NT2/D1 (cell line): ENCODE measurements around the gene SMIM35.
"Not testable (repeated sequence)": the region's sequence is repeated elsewhere in the genome, so short reads cannot be mapped to it uniquely, and the experiment has no call there.

Experiments used
- DNase-seq: peaks from one replicate; pipeline ENCODE4 v3.0.0-alpha.2; 2011; ENCODE audit warnings: low read depth, low spot score
- H3K27me3 ChIP-seq: 2 replicates; pipeline ENCODE4 v1.6.0; 2011; ENCODE audit warnings: mild to moderate bottlenecking; ENCODE audit not compliant: insufficient read length, insufficient read depth
- H3K36me3 ChIP-seq: 2 replicates; pipeline ENCODE4 v1.6.1; 2011; ENCODE audit warnings: mild to moderate bottlenecking, low read length, mixed read lengths; ENCODE audit not compliant: insufficient read depth, insufficient read length
- H3K4me1 ChIP-seq: 2 replicates; pipeline ENCODE4 v1.5.1; 2011; ENCODE audit not compliant: insufficient read depth, insufficient read length
- H3K4me3 ChIP-seq: 2 replicates; pipeline ENCODE4 v1.5.1; 2011; ENCODE audit warnings: low read depth; ENCODE audit not compliant: insufficient read length
- H3K9ac ChIP-seq: 2 replicates; pipeline ENCODE4 v1.6.0; 2011; ENCODE audit warnings: low read depth; ENCODE audit not compliant: insufficient read length
- H3K9me3 ChIP-seq: 2 replicates; pipeline ENCODE4 v1.5.1; 2011; ENCODE audit warnings: mild to moderate bottlenecking, low read length; ENCODE audit not compliant: insufficient read depth
- SUZ12 ChIP-seq: IDR thresholded peaks from 2 replicates; pipeline ENCODE4 v1.6.1; 2011; ENCODE audit not compliant: insufficient read length, insufficient read depth; ENCODE audit errors: extremely low read depth
- YY1 ChIP-seq: IDR thresholded peaks from 2 replicates; pipeline ENCODE4 v1.6.1; 2011; ENCODE audit not compliant: insufficient read length, insufficient read depth
- ZNF274 ChIP-seq: IDR thresholded peaks from 2 replicates; pipeline ENCODE4 v1.6.1; 2011; ENCODE audit warnings: mild to moderate bottlenecking, low read depth, low read length

SMIM35 gene

DNA sequence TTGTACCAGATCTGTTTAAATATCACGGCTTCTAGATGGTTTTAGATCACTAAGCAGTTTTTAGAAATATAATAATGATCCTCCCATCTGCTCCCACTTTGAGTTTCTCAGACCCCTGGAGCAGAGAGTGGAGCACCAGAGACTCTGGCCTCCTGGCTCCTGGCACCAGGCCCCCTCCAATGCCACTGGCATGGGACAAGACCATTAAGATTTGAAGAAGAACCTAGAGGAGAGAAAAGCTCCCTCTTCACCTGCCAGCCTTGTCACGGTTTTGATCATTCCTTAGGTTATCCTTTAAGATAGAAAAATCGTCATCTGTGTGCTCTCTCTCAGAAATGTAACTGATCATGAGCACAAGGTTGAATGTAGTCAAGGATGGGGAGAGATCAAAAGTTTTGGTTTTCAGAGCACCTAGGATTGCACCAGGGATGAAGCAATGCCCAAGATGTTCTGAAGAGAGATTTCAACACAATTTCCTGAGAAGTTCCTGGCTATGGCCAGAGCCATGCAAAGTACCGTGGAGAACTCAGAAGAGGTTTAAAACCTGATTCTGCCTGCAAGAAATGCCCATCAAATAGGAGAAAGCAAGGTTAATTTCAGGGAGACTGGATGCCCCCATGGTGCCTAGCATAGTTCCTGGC, 78.4 kb downstream of the SMIM35 start:
- peaks cover 5% of the 10 kb centered on the region for H3K27me3 ChIP-seq
- H3K9ac ChIP-seq: no peak overlapping the region
- peaks cover 6% of the 10 kb centered on the region; the same call in 1 of the 2 replicates for H3K9me3 ChIP-seq
- no peak for TF ChIP-seq ZNF274
- TF ChIP-seq YY1: no peak
- TF ChIP-seq SUZ12: no peak
- H3K36me3 ChIP-seq: no peaks in the 10 kb centered on the region
- H3K4me3 ChIP-seq: no peak overlapping the region
- no peaks in the 10 kb centered on the region for H3K4me1 ChIP-seq
- DNase-seq: no peak

DNA sequence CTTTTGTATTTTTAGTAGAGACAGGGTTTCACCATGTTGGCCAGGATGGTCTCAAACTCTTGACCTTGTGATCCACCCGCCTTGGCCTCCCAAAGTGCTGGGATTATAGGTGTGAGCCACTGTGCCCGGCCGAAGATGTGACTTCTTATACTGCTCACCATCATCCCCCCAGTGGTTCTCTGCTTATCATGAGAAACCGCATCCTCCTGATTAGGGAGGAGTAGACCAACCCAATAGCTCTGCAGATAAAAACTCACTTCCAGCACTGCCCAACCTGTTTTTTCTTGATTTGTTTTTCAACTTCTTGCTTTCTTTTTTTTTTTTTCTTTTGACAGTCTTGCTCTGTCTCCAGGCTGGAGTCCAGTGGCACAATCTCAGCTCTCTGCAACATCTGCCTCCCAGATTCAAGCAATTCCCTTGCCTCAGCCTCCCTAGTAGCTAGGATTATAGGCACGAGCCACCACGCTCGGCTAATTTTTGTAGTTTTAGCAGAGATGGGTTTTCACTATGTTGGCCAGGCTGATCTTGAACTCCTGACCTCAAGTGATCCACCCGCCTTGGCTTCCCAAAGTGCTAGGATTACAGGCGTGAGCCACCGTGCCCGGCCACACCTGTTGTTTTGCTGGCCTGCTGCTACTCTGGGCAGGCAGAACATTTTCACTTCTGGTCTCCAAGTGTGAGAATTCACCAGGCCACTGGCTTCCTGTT, 79.0 kb downstream of the SMIM35 start:
- H3K36me3 ChIP-seq, DNase-seq, H3K9me3 ChIP-seq, H3K4me3 ChIP-seq, H3K27me3 ChIP-seq, H3K9ac ChIP-seq, H3K4me1 ChIP-seq: not testable (repeated sequence)

DNA sequence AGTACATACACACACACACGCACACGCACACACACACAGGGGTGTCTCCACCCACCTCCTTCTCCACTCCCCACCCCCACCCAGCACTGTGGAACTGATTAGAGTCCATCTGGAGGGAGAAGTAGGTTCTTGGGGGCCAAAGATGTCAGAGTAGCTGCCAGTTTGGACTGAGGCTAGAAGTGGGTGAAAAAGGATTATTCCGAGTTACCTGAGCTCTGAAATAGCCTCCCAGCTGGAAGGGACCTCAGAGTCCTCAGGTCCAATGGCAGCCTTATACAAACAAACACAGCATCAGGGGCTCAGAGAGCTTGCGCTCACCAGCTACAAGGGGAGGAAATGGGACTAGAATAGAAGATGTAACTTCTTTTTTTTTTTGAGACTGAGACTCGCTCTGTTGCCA, 79.7 kb downstream of the SMIM35 start:
- no peaks in the 10 kb centered on the region for H3K36me3 ChIP-seq
- H3K9ac ChIP-seq: no peak overlapping the region
- no peak for DNase-seq
- peaks cover 6% of the 10 kb centered on the region; the same call in 1 of the 2 replicates for H3K9me3 ChIP-seq
- peaks cover 5% of the 10 kb centered on the region for H3K27me3 ChIP-seq
- peaks cover 2% of the 10 kb centered on the region for H3K4me1 ChIP-seq
- H3K4me3 ChIP-seq: no peak overlapping the region
- TF ChIP-seq SUZ12 (no peak), YY1 (no peak), ZNF274 (no peak)

DNA sequence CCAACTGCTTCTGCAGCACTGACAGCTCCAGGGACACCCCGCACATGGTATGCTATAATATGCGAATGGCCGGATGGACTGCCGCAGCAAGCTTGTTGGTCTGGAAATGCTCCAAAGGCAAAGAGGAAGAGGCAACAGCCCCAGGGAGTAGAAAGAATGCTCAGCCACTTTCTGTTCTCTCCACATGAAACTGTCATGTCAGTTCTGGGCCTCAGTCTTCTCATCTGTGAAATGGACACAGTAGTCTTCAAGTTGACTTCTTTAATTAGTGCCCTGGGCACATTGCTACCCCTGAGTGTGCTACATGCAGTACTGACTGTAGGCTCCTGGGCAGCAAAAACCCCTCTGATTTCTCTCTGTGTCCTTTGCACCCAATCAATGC, 80.6 kb downstream of the SMIM35 start:
- H3K36me3 ChIP-seq: no peaks in the 10 kb centered on the region
- peaks cover 2% of the 10 kb centered on the region for H3K4me1 ChIP-seq
- H3K4me3 ChIP-seq: no peak overlapping the region

DNA sequence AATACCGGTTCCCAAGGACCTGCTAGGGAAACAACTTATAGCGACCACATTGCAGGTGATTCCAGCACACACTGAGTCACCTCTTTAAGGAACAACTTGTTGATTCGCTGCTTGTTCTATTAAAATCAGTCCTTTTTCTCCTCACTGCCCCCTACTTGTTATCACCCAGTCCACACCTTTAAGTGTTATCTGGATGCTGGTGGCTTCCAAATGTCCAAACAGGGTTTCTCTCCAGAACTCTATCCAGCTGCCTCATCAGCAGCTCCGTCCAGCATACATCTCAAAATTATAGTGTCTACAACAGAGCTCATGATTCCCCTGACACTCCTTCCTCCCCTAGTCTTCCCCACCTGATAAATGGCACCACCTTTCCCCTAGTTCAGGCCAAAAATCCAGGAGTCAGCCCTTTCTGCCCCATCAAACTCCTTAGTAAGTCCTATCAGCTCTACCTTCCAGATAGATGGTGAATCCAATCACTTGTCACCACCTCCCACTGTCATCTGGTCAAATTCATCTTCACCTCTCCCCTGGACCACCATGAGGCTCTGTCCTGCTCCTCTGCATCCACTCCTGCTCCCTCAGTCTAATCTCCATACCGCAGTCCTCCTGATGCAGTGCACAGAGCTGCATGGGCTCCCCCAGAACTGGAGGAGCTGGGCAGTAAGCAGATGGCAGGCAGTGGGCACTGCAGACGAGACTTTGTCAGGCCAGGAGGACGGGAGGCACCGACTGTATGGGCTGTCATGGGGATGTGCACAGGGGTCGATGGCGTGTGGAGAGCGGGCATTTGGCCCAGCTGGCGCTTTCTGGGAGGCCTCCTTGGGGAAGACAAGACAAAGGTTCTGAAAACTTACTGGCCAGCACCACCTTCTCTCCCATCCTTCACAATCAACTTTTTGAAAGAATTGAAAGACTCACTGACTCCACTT, 81.3 kb downstream of the SMIM35 start:
- Histone ChIP-seq H3K4me3 (no peak overlapping the region), H3K9ac (no peak overlapping the region), H3K36me3 (no peaks in the 10 kb centered on the region), H3K27me3 (peaks cover 5% of the 10 kb centered on the region), H3K4me1 (peaks cover 2% of the 10 kb centered on the region), H3K9me3 (peaks cover 6% of the 10 kb centered on the region; the same call in 1 of the 2 replicates)
- DNase-seq: no peak
- TF ChIP-seq ZNF274 (no peak), SUZ12 (no peak), YY1 (no peak)

More for the DNA sequence above, 80.6 kb downstream of the SMIM35 start:
- Histone ChIP-seq H3K27me3 (peaks cover 5% of the 10 kb centered on the region), H3K9ac (no peak overlapping the region), H3K9me3 (peaks cover 6% of the 10 kb centered on the region; the same call in 1 of the 2 replicates)
- no peak for DNase-seq
- TF ChIP-seq YY1 (no peak), ZNF274 (no peak), SUZ12 (no peak)

DNA sequence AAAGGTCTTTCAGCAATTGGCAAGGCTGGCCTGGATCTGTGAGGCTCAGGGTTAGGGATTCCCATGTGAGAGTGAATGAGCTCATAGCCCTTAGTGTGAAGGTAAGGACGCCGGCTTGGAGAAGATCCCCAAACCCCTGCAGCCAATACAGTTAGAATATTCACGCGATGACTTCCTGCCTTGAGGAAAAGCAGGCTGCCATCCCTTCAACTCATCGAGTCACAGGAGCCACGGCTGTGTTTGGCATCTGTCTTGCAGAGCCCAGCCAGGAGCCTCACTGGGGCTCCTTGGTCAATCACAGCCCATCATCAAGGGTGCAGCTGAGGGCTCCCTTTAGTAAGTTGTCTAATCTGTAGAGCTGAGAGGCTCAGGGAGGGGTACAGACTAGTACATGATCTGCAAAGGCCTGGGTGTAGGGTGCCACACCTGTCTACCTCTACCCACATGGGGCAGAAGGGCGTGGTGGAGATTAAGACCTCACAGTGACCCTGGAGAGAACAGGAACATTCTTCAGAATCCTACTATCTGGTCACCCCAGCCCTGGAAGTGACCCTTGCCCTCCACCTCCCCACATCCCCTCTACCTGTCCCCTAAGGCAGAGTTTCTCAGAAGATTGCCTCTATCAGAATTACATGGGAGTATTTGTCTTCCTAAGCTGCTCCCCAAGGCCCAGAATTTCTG, 82.1 kb downstream of the SMIM35 start:
- Histone ChIP-seq H3K9me3 (peaks cover 6% of the 10 kb centered on the region; the same call in 1 of the 2 replicates), H3K36me3 (no peaks in the 10 kb centered on the region), H3K9ac (no peak overlapping the region), H3K4me1 (peaks cover 2% of the 10 kb centered on the region), H3K4me3 (no peak overlapping the region), H3K27me3 (peaks cover under 1% of the 10 kb centered on the region)
- TF ChIP-seq YY1 (no peak), ZNF274 (no peak), SUZ12 (no peak)
- no peak for DNase-seq
